Endothelial cell of umbilical vein (primary cell): ENCODE measurements around the gene AMOT.

ENCODE experiments used
- EZH2 ChIP-seq: IDR thresholded peaks from 2 replicates; pipeline ENCODE4 v1.6.1; 2012; ENCODE audit warnings: borderline replicate concordance, low read depth, mild to moderate bottlenecking, moderate library complexity, low read length, inconsistent platforms; ENCODE audit not compliant: severe bottlenecking
- FOS ChIP-seq: IDR thresholded peaks from 2 replicates; pipeline ENCODE4 v1.6.1; 2011; ENCODE audit warnings: mild to moderate bottlenecking, low read length, moderate library complexity, borderline replicate concordance; ENCODE audit not compliant: insufficient read depth
- GATA2 ChIP-seq: IDR thresholded peaks from 2 replicates; pipeline ENCODE4 v1.7.0; 2011; ENCODE audit warnings: low read depth, mild to moderate bottlenecking, moderate library complexity, mixed read lengths, low read length; ENCODE audit not compliant: insufficient read length, insufficient read depth
- JUN ChIP-seq: IDR thresholded peaks from 2 replicates; pipeline ENCODE4 v1.6.1; 2011; ENCODE audit warnings: borderline replicate concordance, low read depth; ENCODE audit not compliant: insufficient read length, insufficient read depth
- MYC ChIP-seq: IDR thresholded peaks from one replicate; pipeline ENCODE4 v1.6.1; 2011; ENCODE audit warnings: mild to moderate bottlenecking, low read depth, low read length
- POLR2A ChIP-seq: IDR thresholded peaks from 2 replicates; pipeline ENCODE4 v1.6.1; 2012; ENCODE audit warnings: low read depth, mild to moderate bottlenecking, control low read depth, low read length
- POLR2AphosphoS5 ChIP-seq: IDR thresholded peaks from 2 replicates; pipeline ENCODE4 v1.6.1; 2012; ENCODE audit warnings: low read depth, mild to moderate bottlenecking, control low read depth, low read length, moderate library complexity; ENCODE audit not compliant: insufficient read depth
- TF ChIP-seq, protein P1 (sequence below), 2 donors: IDR thresholded peaks; 1 replicate in 1 of 2; 2 replicates in 1 of 2; pipeline ENCODE4 v1.5.1; 2011; ENCODE audit warnings: low read length in 2 of 2, mild to moderate bottlenecking in 2 of 2, moderate library complexity in 2 of 2, control low read depth in 1 of 2, inconsistent platforms in 1 of 2, low read depth in 1 of 2; ENCODE audit not compliant: insufficient read depth in 1 of 2; ENCODE audit errors: extremely low read depth in 1 of 2
- TF ChIP-seq, protein P2 (sequence below): IDR thresholded peaks from 2 replicates; pipeline ENCODE4 v1.6.1; 2011; ENCODE audit not compliant: insufficient read depth, insufficient read length

DNA sequence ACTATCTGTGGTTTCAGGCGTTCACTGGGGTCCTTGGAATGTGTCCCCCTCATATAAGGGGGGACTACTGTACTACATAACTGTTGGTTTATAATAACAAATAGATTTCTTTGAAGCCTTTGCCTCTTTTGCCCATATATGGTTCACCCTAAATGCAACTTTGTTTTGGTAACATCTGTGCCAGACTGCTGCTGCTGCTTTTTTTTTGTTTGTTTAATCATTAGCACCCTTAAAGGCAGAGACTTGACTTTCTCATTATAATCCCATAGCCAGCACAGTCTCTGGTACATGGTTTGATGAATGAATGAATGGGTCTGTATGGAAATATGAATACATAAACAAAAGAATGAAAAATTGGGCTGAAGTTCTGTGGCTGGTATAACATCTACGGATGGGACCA is 80.7 kb downstream of the AMOT start:
- TF ChIP-seq, protein P1, sequence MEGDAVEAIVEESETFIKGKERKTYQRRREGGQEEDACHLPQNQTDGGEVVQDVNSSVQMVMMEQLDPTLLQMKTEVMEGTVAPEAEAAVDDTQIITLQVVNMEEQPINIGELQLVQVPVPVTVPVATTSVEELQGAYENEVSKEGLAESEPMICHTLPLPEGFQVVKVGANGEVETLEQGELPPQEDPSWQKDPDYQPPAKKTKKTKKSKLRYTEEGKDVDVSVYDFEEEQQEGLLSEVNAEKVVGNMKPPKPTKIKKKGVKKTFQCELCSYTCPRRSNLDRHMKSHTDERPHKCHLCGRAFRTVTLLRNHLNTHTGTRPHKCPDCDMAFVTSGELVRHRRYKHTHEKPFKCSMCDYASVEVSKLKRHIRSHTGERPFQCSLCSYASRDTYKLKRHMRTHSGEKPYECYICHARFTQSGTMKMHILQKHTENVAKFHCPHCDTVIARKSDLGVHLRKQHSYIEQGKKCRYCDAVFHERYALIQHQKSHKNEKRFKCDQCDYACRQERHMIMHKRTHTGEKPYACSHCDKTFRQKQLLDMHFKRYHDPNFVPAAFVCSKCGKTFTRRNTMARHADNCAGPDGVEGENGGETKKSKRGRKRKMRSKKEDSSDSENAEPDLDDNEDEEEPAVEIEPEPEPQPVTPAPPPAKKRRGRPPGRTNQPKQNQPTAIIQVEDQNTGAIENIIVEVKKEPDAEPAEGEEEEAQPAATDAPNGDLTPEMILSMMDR (IDR thresholded peaks at IDR 0.05; ENCODE audit: extremely low read depth in 1 of 2, insufficient read depth in 1 of 2, low read depth in 1 of 2, low read length in 2 of 2), result no peak
- TF ChIP-seq POLR2A (no peak), EZH2 (no peak), POLR2AphosphoS5 (no peak), GATA2 (no peak), MYC (no peak), JUN (no peak), FOS (no peak)
- TF ChIP-seq, protein P2, sequence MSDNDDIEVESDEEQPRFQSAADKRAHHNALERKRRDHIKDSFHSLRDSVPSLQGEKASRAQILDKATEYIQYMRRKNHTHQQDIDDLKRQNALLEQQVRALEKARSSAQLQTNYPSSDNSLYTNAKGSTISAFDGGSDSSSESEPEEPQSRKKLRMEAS, result no peak
